Activated CD8-positive, alpha-beta memory T cell treated with anti-CD3 and anti-CD28 coated beads, Interleukin-2, amount 10 ng/mL, durations not matched to agents 7 days and 5 days (primary cell): Measurements from ENCODE around the gene OSBP2. TPM values are rescaled to one million over a fixed set of nuclear protein-coding genes. Genes with fewer than 3 reads are reported as not detected.

Experiments
- ATAC-seq: fragments of 150-1000 bp; cut with Tn5 transposase; one replicate; pipeline ENCODE4 v1.10.0; 2021; ENCODE audit warnings: moderate library complexity
- CTCF ChIA-PET: fragments of 350-600 bp; sonication (Branson Sonifier 250); formaldehyde crosslinking; loops from one replicate; lab custom pipeline; 2021; ENCODE audit warnings: antibody characterized with exemption; lab: Charles Lee
- DNase-seq: peaks from one replicate; pipeline ENCODE4 v3.0.0-alpha.2; 2020
- H3K27ac Mint-ChIP-seq: one replicate; pipeline ENCODE4 v1.8.0; 2021; ENCODE audit warnings: mild to moderate bottlenecking, mixed read lengths
- H3K27me3 Mint-ChIP-seq: one replicate; pipeline ENCODE4 v1.8.0; 2021; ENCODE audit warnings: mixed read lengths
- H3K36me3 Mint-ChIP-seq: one replicate; pipeline ENCODE4 v1.8.0; 2021; ENCODE audit warnings: mild to moderate bottlenecking, mixed read lengths
- H3K4me1 Mint-ChIP-seq: one replicate; pipeline ENCODE4 v1.8.0; 2021; ENCODE audit warnings: mixed read lengths
- H3K4me3 Mint-ChIP-seq: one replicate; pipeline ENCODE4 v1.8.0; 2021; ENCODE audit warnings: mild to moderate bottlenecking, moderate library complexity, mixed read lengths
- H3K9me3 Mint-ChIP-seq: one replicate; pipeline ENCODE4 v1.8.0; 2022; ENCODE audit warnings: low read depth, mixed read lengths
- total RNA-seq, 2 experiments: library from RNA; stranded (reverse); gene quantifications; one replicate each; pipeline ENCODE4 v1.2.3, GENCODE V29; 2021

OSBP2 gene
- total RNA-seq, 2 experiments from 2014 or later = 1.7 to 4.3 TPM

GRCh38 chr22:30868663-30869385 lies 174.2 kb downstream of the OSBP2 start:
- Mint-ChIP-seq H3K4me3 (no peak overlapping the region), H3K27ac (no peak overlapping the region), H3K4me1 (peaks cover 12% of the 10 kb centered on the region), H3K9me3 (no peaks in the 10 kb centered on the region), H3K27me3 (no peaks in the 10 kb centered on the region), H3K36me3 (no peaks in the 10 kb centered on the region)
- ATAC-seq (no peak), DNase-seq (no peak)
- CTCF ChIA-PET = no interaction called here

GRCh38 chr22:30869667-30870395 lies 175.2 kb downstream of the OSBP2 start:
- H3K36me3 Mint-ChIP-seq = no peaks in the 10 kb centered on the region
- no peak overlapping the region for H3K27ac Mint-ChIP-seq
- DNase-seq (no peak), ATAC-seq (no peak)
- no peak overlapping the region for H3K4me3 Mint-ChIP-seq
- no peaks in the 10 kb centered on the region for H3K9me3 Mint-ChIP-seq
- CTCF ChIA-PET = no interaction called here
- H3K27me3 Mint-ChIP-seq = no peaks in the 10 kb centered on the region
- peaks cover 12% of the 10 kb centered on the region for H3K4me1 Mint-ChIP-seq

GRCh38 chr22:30870451-30871345 lies 176.0 kb downstream of the OSBP2 start:
- Mint-ChIP-seq H3K9me3 (no peaks in the 10 kb centered on the region), H3K4me1 (peaks cover 12% of the 10 kb centered on the region), H3K36me3 (no peaks in the 10 kb centered on the region), H3K27me3 (no peaks in the 10 kb centered on the region), H3K4me3 (no peak overlapping the region), H3K27ac (no peak overlapping the region)
- no peak for ATAC-seq
- CTCF ChIA-PET = no interaction called here
- no peak for DNase-seq

GRCh38 chr22:30871391-30872284 lies 177.0 kb downstream of the OSBP2 start:
- no peaks in the 10 kb centered on the region for H3K9me3 Mint-ChIP-seq
- H3K27me3 Mint-ChIP-seq = no peaks in the 10 kb centered on the region
- no peak for DNase-seq
- H3K27ac Mint-ChIP-seq = no peak overlapping the region
- no peak for ATAC-seq
- H3K4me3 Mint-ChIP-seq = no peak overlapping the region
- CTCF ChIA-PET = interaction anchor here (0.7 kb wide), 1 partner anchor 20 kb away, joined by 3 read pairs; no protein-coding TSS in a partner anchor
- H3K4me1 Mint-ChIP-seq = peaks cover 9% of the 10 kb centered on the region
- H3K36me3 Mint-ChIP-seq = no peaks in the 10 kb centered on the region

GRCh38 chr22:30872285-30873041 lies 177.8 kb downstream of the OSBP2 start:
- no peak overlapping the region for H3K27ac Mint-ChIP-seq
- H3K36me3 Mint-ChIP-seq = no peaks in the 10 kb centered on the region
- ATAC-seq (no peak), DNase-seq (no peak)
- no peaks in the 10 kb centered on the region for H3K9me3 Mint-ChIP-seq
- CTCF ChIA-PET = interaction anchor here (0.7 kb wide), 1 partner anchor 19 kb away, joined by 3 read pairs; no protein-coding TSS in a partner anchor
- H3K27me3 Mint-ChIP-seq = no peaks in the 10 kb centered on the region
- no peak overlapping the region for H3K4me3 Mint-ChIP-seq
- peaks cover 6% of the 10 kb centered on the region for H3K4me1 Mint-ChIP-seq

GRCh38 chr22:30873086-30873650 lies 178.5 kb downstream of the OSBP2 start:
- no peak overlapping the region for H3K4me3 Mint-ChIP-seq
- no peak for ATAC-seq
- no peaks in the 10 kb centered on the region for H3K9me3 Mint-ChIP-seq
- H3K4me1 Mint-ChIP-seq = peaks cover 6% of the 10 kb centered on the region
- DNase-seq = no peak
- CTCF ChIA-PET = no interaction called here
- H3K27me3 Mint-ChIP-seq = no peaks in the 10 kb centered on the region
- H3K27ac Mint-ChIP-seq = no peak overlapping the region
- no peaks in the 10 kb centered on the region for H3K36me3 Mint-ChIP-seq

- Mint-ChIP-seq H3K4me1 (peaks cover 6% of the 10 kb centered on the region), H3K4me3 (no peak overlapping the region), H3K9me3 (no peaks in the 10 kb centered on the region), H3K27me3 (no peaks in the 10 kb centered on the region), H3K36me3 (no peaks in the 10 kb centered on the region), H3K27ac (no peak overlapping the region)
- CTCF ChIA-PET = no interaction called here
- DNase-seq (no peak), ATAC-seq (no peak)
These were observed 179.0 kb downstream of the OSBP2 start for GRCh38 chr22:30873661-30874060.

GRCh38 chr22:30874431-30875370 lies 180.0 kb downstream of the OSBP2 start:
- CTCF ChIA-PET = no interaction called here

GRCh38 chr22:30875481-30876215 lies 181.0 kb downstream of the OSBP2 start:
- H3K27me3 Mint-ChIP-seq = no peaks in the 10 kb centered on the region
- no peak overlapping the region for H3K4me3 Mint-ChIP-seq
- ATAC-seq (no peak), DNase-seq (no peak)
- H3K4me1 Mint-ChIP-seq = no peaks in the 10 kb centered on the region
- CTCF ChIA-PET = interaction anchor here (0.6 to 0.8 kb wide), 2 partner anchors 16 to 46 kb away, joined by 3 to 4 read pairs; no protein-coding TSS in a partner anchor
- H3K27ac Mint-ChIP-seq = no peak overlapping the region
- no peaks in the 10 kb centered on the region for H3K9me3 Mint-ChIP-seq
- H3K36me3 Mint-ChIP-seq = no peaks in the 10 kb centered on the region

More at GRCh38 chr22:30874431-30875370, 180.0 kb downstream of the OSBP2 start:
- no peaks in the 10 kb centered on the region for H3K27me3 Mint-ChIP-seq
- DNase-seq (no peak), ATAC-seq (no peak)
- H3K9me3 Mint-ChIP-seq = no peaks in the 10 kb centered on the region
- no peak overlapping the region for H3K27ac Mint-ChIP-seq
- H3K4me1 Mint-ChIP-seq = no peaks in the 10 kb centered on the region
- no peak overlapping the region for H3K4me3 Mint-ChIP-seq
- H3K36me3 Mint-ChIP-seq = no peaks in the 10 kb centered on the region

- H3K9me3 Mint-ChIP-seq = no peaks in the 10 kb centered on the region
- H3K4me1 Mint-ChIP-seq = no peaks in the 10 kb centered on the region
- H3K4me3 Mint-ChIP-seq = no peak overlapping the region
- no peak for ATAC-seq
- no peaks in the 10 kb centered on the region for H3K36me3 Mint-ChIP-seq
- H3K27ac Mint-ChIP-seq = no peak overlapping the region
- DNase-seq = no peak
- CTCF ChIA-PET = interaction anchor here (0.6 to 0.8 kb wide), 2 partner anchors 16 to 45 kb away, joined by 3 to 4 read pairs; no protein-coding TSS in a partner anchor
- no peaks in the 10 kb centered on the region for H3K27me3 Mint-ChIP-seq
These were observed 181.6 kb downstream of the OSBP2 start for GRCh38 chr22:30876221-30876751.
